GM12878 (cell line): ENCODE measurements around the gene PYGO2. TPM values are rescaled to one million over a fixed set of nuclear protein-coding genes. Genes with fewer than 3 reads are reported as not detected.

Experiments used
- polyA plus RNA-seq, 11 experiments: library from polyadenylated mRNA; depleted of rRNA in 4 of 11; unstranded in 6 of 11; stranded (reverse) in 5 of 11; fragments of >200 nt; fragmentation: Nextera tagmentation in 4 of 11; fragmentation: Illumina TruSeq in 1 of 11; extraction: Ambion mirVana in 4 of 11; extraction: Trizol in 1 of 11; gene quantifications; 1 replicate in 1 of 11; 2 replicates in 10 of 11; pipeline versions ENCODE4 v1.2.1 to v1.2.3, GENCODE V29; 2011 to 2016; ENCODE audit warnings: inconsistent platforms in 2 of 11, missing spikeins in 2 of 11, low read depth in 1 of 11
- total RNA-seq, 4 experiments: library from RNA; depleted of rRNA in 3 of 4; stranded (reverse); fragments of >200 nt in 3 of 4; fragmentation: Illumina TruSeq in 1 of 4; extraction: Trizol in 1 of 4; gene quantifications; 2 replicates each; pipeline versions ENCODE4 v1.2.1 to v1.2.3, GENCODE V29; 2013 to 2021
- TF ChIP-seq, protein P1 (sequence below): fragments of 450-650 bp; IDR thresholded peaks from 2 replicates; pipeline ENCODE4 v1.6.1; 2016; ENCODE audit warnings: mild to moderate bottlenecking, moderate library complexity, borderline replicate concordance
- TF ChIP-seq, protein P2 (sequence below): fragments of 450-650 bp; IDR thresholded peaks from 2 replicates; pipeline ENCODE4 v1.6.1; 2017; ENCODE audit warnings: mild to moderate bottlenecking, low read depth, inconsistent platforms; ENCODE audit not compliant: poor library complexity, severe bottlenecking

PYGO2 gene
- total and polyA plus RNA-seq, 10 of the 15 experiments (the other 5 are each of a cell fraction or from before 2014, with no cell fraction given) = 8.1 to 33.8 (median 23.5) TPM

GRCh38 chr1:154970631-154971340 is 9.2 kb upstream of the PYGO2 start, which contains the start of gene SHC1 (continued):
- TF ChIP-seq, protein P1, sequence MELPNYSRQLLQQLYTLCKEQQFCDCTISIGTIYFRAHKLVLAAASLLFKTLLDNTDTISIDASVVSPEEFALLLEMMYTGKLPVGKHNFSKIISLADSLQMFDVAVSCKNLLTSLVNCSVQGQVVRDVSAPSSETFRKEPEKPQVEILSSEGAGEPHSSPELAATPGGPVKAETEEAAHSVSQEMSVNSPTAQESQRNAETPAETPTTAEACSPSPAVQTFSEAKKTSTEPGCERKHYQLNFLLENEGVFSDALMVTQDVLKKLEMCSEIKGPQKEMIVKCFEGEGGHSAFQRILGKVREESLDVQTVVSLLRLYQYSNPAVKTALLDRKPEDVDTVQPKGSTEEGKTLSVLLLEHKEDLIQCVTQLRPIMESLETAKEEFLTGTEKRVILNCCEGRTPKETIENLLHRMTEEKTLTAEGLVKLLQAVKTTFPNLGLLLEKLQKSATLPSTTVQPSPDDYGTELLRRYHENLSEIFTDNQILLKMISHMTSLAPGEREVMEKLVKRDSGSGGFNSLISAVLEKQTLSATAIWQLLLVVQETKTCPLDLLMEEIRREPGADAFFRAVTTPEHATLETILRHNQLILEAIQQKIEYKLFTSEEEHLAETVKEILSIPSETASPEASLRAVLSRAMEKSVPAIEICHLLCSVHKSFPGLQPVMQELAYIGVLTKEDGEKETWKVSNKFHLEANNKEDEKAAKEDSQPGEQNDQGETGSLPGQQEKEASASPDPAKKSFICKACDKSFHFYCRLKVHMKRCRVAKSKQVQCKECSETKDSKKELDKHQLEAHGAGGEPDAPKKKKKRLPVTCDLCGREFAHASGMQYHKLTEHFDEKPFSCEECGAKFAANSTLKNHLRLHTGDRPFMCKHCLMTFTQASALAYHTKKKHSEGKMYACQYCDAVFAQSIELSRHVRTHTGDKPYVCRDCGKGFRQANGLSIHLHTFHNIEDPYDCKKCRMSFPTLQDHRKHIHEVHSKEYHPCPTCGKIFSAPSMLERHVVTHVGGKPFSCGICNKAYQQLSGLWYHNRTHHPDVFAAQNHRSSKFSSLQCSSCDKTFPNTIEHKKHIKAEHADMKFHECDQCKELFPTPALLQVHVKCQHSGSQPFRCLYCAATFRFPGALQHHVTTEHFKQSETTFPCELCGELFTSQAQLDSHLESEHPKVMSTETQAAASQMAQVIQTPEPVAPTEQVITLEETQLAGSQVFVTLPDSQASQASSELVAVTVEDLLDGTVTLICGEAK = no peak
- TF ChIP-seq, protein P2, sequence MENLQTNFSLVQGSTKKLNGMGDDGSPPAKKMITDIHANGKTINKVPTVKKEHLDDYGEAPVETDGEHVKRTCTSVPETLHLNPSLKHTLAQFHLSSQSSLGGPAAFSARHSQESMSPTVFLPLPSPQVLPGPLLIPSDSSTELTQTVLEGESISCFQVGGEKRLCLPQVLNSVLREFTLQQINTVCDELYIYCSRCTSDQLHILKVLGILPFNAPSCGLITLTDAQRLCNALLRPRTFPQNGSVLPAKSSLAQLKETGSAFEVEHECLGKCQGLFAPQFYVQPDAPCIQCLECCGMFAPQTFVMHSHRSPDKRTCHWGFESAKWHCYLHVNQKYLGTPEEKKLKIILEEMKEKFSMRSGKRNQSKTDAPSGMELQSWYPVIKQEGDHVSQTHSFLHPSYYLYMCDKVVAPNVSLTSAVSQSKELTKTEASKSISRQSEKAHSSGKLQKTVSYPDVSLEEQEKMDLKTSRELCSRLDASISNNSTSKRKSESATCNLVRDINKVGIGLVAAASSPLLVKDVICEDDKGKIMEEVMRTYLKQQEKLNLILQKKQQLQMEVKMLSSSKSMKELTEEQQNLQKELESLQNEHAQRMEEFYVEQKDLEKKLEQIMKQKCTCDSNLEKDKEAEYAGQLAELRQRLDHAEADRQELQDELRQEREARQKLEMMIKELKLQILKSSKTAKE = no peak
- TF ChIP-seq, all 136 proteins: peak for 7
